Upper lobe of left lung (tissue), 4 donors: Measurements from ENCODE around the gene CDC14A.

Experiments
- CTCF ChIP-seq, 6 experiments: fragments of 450-650 bp in 4 of 6; fragments of 200-600 bp in 2 of 6; sonication (generic) in 2 of 6; IDR thresholded peaks; one replicate each; pipeline ENCODE4 v1.5.1; 2016 to 2019; ENCODE audit warnings: antibody characterized with exemption in 6 of 6
- POLR2A ChIP-seq, 4 donors: fragments of 450-650 bp; IDR thresholded peaks; one replicate each; pipeline ENCODE4 v1.5.1; 2016 to 2017; ENCODE audit warnings: antibody characterized with exemption in 4 of 4, mild to moderate bottlenecking in 2 of 4

GRCh38 chr1:100544791-100545190 lies 192.5 kb downstream of the CDC14A start:
- TF ChIP-seq CTCF (IDR thresholded peaks at IDR 0.05), result no peak
- TF ChIP-seq POLR2A (IDR thresholded peaks at IDR 0.05), result no peak
